NCI-H2081 (cell line): ENCODE data around the gene RXFP3.

Source experiments
- DNase-seq, 2 experiments: peaks; one replicate each; lab custom pipeline; 2025; lab: John Stamatoyannopoulos, UW

Gene RXFP3

GRCh38 chr5:33981408-33982162, 45.4 kb downstream of the RXFP3 start:
- no peak for DNase-seq

DNA sequence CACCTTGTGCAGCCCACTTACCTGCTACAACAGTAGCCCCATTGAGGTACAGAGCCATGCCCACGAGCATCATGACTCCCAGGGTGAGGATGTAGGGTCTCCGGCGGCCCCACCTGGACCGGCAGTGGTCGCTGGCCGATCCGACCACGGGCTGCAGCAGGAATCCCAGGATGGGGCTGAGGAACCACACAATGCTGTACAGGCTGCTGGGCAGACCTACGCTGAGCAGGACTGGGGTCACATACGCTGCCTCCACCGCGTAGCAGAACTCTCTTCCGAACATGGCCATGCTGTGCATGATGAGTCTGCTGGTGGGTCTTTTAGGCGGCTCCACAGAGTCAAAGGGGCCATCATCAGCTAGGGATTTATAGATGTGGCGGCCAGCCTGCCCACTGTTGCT, 48.0 kb downstream of the RXFP3 start:
- no peak for DNase-seq

DNA sequence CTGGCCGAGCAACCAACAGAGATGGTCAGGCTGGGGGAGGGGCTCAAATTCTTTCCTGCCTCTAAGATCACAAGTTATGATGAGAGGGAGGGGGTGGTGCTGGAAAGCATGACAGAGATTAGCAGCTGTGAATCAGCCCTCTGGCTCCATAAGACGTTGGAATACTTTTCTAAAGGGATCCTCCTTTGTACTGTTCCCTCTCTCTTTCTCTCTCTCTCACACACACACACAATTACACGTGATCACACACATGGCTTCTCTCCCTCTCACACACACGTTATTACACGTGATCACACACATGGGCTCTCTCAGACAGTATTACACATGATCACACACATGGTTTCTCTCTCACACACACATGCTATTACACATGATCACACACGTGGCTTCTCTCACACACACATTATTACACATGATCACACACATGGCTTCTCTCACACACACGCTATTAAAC, 48.5 kb downstream of the RXFP3 start, which contains the start of gene SLC45A2:
TSS of gene SLC45A2 (minus strand) at position 23 of the 454 bp plus-strand sequence. CDS start 110 bp downstream, outside the sequence.
- DNase-seq: no peak

DNA sequence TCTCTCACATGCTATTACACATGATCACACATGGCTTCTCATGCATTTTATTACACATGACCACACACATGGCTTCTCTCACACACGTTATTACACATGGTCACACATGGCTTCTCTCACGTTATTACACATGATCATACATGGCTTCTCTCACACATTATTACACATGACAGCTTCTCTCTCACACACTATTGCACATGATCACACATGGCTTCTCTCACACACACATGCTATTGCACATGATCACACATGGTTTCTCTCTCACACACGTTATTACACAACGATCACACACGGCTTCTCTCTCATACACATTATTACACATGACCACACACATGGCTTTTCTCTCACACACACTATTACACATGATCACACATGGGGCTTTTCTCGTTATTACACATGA, 49.3 kb downstream of the RXFP3 start:
- DNase-seq: no peak
